ENCODE measurements around the gene RIOK1. TPM values are rescaled to one million over a fixed set of nuclear protein-coding genes. Genes with fewer than 3 reads are reported as not detected.
A peak's percentile ranks its signal among the peaks of the same experiment; 100 is the strongest.

The RIOK1 gene
- total and polyA plus RNA-seq, 2 experiments from 2014 or later: 15.5 to 19.6 TPM

GRCh38 chr6:7404546-7404945 is 14.9 kb downstream of the RIOK1 start:
- H3K9me3 ChIP-seq (ENCODE audit: low read depth): no peaks in the 10 kb centered on the region
- H3K4me2 ChIP-seq: no peak overlapping the region
- H3K27ac ChIP-seq: no peak overlapping the region
- no peak for DNase-seq (ENCODE audit: low spot score)
- H4K20me1 ChIP-seq (ENCODE audit: insufficient read depth, poor library complexity, severe bottlenecking): no peaks in the 10 kb centered on the region
- H3K4me3 ChIP-seq: no peak overlapping the region
- TF ChIP-seq EZH2 (IDR thresholded peaks at IDR 0.05; ENCODE audit: borderline replicate concordance): no peak
- no peak for TF ChIP-seq EZH2phosphoT487 (IDR thresholded peaks at IDR 0.05; ENCODE audit: low read depth, severe bottlenecking, unreplicated experiment)
- no peak for TF ChIP-seq CTCF (IDR thresholded peaks at IDR 0.05; ENCODE audit: poor library complexity)
- 92% methylated on average over 5 of the region's 5 CpGs for WGBS (ENCODE audit: low lambda C conversion rate, missing lambda C conversion rate)
- no peaks in the 10 kb centered on the region for H3K36me3 ChIP-seq (replicated peaks; ENCODE audit: insufficient read depth, low read depth)
- no peak overlapping the region for H2AFZ ChIP-seq
- H3K79me2 ChIP-seq: no peaks in the 10 kb centered on the region
- no peaks in the 10 kb centered on the region for H3K4me1 ChIP-seq (ENCODE audit: insufficient read depth)
- H3K9me2 ChIP-seq (replicated peaks; ENCODE audit: insufficient read depth): no peaks in the 10 kb centered on the region
- no peaks in the 10 kb centered on the region for H3K27me3 ChIP-seq

DNA sequence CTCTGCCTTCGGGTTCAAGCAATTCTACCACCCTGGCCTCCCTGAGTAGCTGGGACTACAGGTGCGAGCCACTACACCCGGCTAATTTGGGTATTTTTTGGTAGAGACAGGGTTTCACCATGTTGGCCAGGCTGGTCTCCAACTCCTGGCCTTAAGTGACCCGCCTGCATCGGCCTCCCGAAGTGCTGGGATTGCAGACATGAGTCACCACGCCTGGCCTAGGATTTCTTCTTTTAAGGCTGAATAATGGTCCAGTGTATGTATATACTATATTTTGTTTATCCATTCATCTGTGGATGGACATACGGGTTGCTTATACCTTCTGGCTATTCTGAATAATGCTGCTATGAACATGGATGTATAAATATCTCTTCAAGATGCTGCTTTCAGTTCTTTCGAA is 17.1 kb downstream of the RIOK1 start:
- no peaks in the 10 kb centered on the region for H3K9me2 ChIP-seq (replicated peaks; ENCODE audit: insufficient read depth)
- no peak overlapping the region for H3K4me2 ChIP-seq
- H3K36me3 ChIP-seq (replicated peaks; ENCODE audit: insufficient read depth, low read depth): no peaks in the 10 kb centered on the region
- H3K27me3 ChIP-seq: no peaks in the 10 kb centered on the region
- H3K79me2 ChIP-seq: no peaks in the 10 kb centered on the region
- 95% methylated on average over 9 of the region's 9 CpGs for WGBS (ENCODE audit: low lambda C conversion rate, missing lambda C conversion rate)
- no peak overlapping the region for H3K27ac ChIP-seq
- no peak for DNase-seq (ENCODE audit: low spot score)
- H3K4me1 ChIP-seq (ENCODE audit: insufficient read depth): no peaks in the 10 kb centered on the region
- no peak for TF ChIP-seq EZH2phosphoT487 (IDR thresholded peaks at IDR 0.05; ENCODE audit: low read depth, severe bottlenecking, unreplicated experiment)
- H2AFZ ChIP-seq: no peak overlapping the region
- H3K4me3 ChIP-seq: no peak overlapping the region
- no peaks in the 10 kb centered on the region for H3K9me3 ChIP-seq (ENCODE audit: low read depth)
- H4K20me1 ChIP-seq (ENCODE audit: insufficient read depth, poor library complexity, severe bottlenecking): no peaks in the 10 kb centered on the region

- H3K27ac ChIP-seq: peak overlapping the region; percentile 68
Observed at GRCh38 chr6:7409740-7410139, 20.1 kb downstream of the RIOK1 start.

DNA sequence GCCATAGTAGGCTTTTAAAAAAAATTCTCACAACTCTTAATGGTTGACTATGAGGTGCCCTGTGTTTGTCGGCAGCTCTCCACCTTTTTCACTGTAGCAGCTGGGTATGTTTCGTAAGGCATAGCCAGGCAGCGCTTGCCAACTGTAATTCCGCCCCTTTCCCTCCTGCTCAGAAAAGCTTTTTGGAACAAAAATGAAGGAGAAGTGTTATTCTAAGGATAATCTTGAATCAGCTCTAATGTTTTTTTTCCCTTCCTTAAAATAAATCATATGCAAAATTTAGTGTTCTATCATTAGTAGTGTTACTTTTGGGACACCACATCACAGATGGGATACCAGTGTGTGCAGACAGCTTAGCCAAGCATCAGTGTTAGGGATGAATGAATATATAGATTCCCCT is 21.2 kb downstream of the RIOK1 start:
- H3K79me2 ChIP-seq: no peaks in the 10 kb centered on the region
- H3K9me3 ChIP-seq (ENCODE audit: low read depth): no peaks in the 10 kb centered on the region
- no peak overlapping the region for H2AFZ ChIP-seq
- no peak overlapping the region for H3K4me3 ChIP-seq
- TF ChIP-seq EZH2 (IDR thresholded peaks at IDR 0.05; ENCODE audit: borderline replicate concordance): no peak
- TF ChIP-seq EZH2phosphoT487 (IDR thresholded peaks at IDR 0.05; ENCODE audit: low read depth, severe bottlenecking, unreplicated experiment): no peak
- TF ChIP-seq CTCF (IDR thresholded peaks at IDR 0.05; ENCODE audit: poor library complexity): no peak
- H3K27ac ChIP-seq: no peak overlapping the region
- H3K36me3 ChIP-seq (replicated peaks; ENCODE audit: insufficient read depth, low read depth): no peaks in the 10 kb centered on the region
- peaks cover 14% of the 10 kb centered on the region for H3K4me1 ChIP-seq (ENCODE audit: insufficient read depth)
- no peaks in the 10 kb centered on the region for H3K27me3 ChIP-seq
- no peaks in the 10 kb centered on the region for H4K20me1 ChIP-seq (ENCODE audit: insufficient read depth, poor library complexity, severe bottlenecking)
- WGBS (ENCODE audit: low lambda C conversion rate, missing lambda C conversion rate): 90% methylated on average over 4 of the region's 4 CpGs
- H3K4me2 ChIP-seq: no peak overlapping the region
- H3K9me2 ChIP-seq (replicated peaks; ENCODE audit: insufficient read depth): no peaks in the 10 kb centered on the region
- DNase-seq (ENCODE audit: low spot score): no peak

More at GRCh38 chr6:7409740-7410139, 20.1 kb downstream of the RIOK1 start:
- Histone ChIP-seq H3K4me3 (no peak overlapping the region), H3K79me2 (no peaks in the 10 kb centered on the region), H3K9me3 (ENCODE audit: low read depth) (no peaks in the 10 kb centered on the region), H3K36me3 (replicated peaks; ENCODE audit: insufficient read depth, low read depth) (no peaks in the 10 kb centered on the region), H3K4me1 (ENCODE audit: insufficient read depth) (peaks cover 14% of the 10 kb centered on the region), H3K27me3 (no peaks in the 10 kb centered on the region), H3K9me2 (replicated peaks; ENCODE audit: insufficient read depth) (no peaks in the 10 kb centered on the region), H3K4me2 (peak overlapping the region; percentile 56), H2AFZ (no peak overlapping the region), H4K20me1 (ENCODE audit: insufficient read depth, poor library complexity, severe bottlenecking) (no peaks in the 10 kb centered on the region)
- DNase-seq (ENCODE audit: low spot score): no peak
- 59% methylated on average over 6 of the region's 6 CpGs for WGBS (ENCODE audit: low lambda C conversion rate, missing lambda C conversion rate)
- TF ChIP-seq CTCF (IDR thresholded peaks at IDR 0.05; ENCODE audit: poor library complexity): no peak
- TF ChIP-seq EZH2phosphoT487 (IDR thresholded peaks at IDR 0.05; ENCODE audit: low read depth, severe bottlenecking, unreplicated experiment): no peak
- no peak for TF ChIP-seq EZH2 (IDR thresholded peaks at IDR 0.05; ENCODE audit: borderline replicate concordance)

Data from hepatocyte (in vitro differentiated cells).